LoVo (cell line): ENCODE measurements around the gene TNS3.

Experiments
- DNase-seq: peaks from one replicate; pipeline ENCODE4 v3.0.0-alpha.2; 2016; ENCODE audit warnings: low spot score

Gene TNS3

GRCh38 chr7:47424523-47424922, 157.4 kb downstream of the TNS3 start:
- no peak for DNase-seq

- no peak for DNase-seq
Observed at GRCh38 chr7:47423196-47423595, 158.7 kb downstream of the TNS3 start.

DNA sequence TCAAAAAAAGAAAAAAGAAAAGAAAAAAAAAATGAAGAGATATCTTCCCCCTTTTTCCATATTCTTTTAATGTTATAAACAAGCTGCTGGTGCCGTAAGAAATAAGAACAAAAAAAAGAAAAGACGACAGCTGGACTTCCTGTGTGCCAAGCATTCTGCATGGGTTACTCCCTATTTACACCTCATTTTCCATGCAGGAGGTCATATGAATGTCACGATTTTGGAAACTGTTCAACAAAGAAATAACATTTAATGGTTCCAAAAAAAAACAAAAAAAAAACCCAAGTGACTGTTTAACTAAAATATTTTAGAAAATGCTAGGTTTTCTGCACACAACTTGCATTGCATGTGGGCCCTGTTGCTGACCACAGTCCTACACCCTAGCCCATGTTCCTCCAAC, 159.3 kb downstream of the TNS3 start:
- no peak for DNase-seq

- DNase-seq, result no peak
Observed at GRCh38 chr7:47421456-47421855, 160.5 kb downstream of the TNS3 start.

GRCh38 chr7:47420122-47420780, 161.7 kb downstream of the TNS3 start:
- DNase-seq, result no peak

GRCh38 chr7:47419471-47419870, 162.4 kb downstream of the TNS3 start:
- DNase-seq, result no peak

GRCh38 chr7:47418601-47419309, 163.2 kb downstream of the TNS3 start:
- no peak for DNase-seq

DNA sequence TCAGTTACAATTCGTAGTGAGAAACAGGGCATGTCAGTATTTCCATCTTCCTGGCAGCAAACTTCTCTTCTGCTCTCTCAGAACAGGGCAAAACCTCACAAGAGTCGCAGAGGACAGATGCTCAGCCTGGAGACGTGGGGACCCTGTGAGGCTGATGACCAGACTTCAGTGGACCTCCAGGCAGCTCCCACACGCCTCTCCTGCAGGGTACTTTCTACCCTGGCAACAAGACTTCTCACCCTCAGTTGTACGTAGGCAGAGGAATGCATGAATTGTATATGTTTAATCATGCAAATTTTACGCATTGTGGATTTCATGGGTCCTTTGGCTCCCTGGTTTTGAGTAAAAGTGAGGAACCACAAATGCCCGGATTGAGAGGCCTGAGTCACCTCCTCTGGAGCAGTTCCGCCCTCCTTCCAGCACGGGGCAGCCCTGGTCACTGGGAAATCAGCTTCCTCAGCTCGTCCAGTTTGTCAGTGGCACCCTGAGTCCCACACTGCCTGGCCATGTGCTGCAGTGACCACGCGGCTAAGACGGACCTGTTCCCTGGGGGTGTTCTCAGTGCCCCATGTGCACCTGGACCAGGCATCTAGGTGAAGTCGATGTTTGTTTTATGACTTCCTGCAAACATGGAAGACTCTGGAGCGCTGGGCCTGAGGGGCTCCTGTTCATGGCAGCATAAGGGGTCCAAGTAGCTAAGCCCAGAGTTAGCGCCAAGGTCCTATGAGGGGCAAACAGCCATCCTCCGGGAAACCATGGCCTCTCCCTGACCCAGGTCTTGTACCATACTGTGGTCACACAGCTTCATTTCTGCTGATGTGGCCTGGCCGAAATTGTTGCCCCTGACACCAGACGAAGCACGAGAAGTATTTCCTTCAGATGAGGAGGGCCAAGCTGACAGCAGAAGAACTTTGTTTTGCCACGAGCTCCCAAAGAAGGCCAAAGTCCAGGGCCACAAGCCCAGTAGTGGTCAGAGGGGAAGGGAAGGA, 165.1 kb downstream of the TNS3 start:
- DNase-seq, result no peak

DNA sequence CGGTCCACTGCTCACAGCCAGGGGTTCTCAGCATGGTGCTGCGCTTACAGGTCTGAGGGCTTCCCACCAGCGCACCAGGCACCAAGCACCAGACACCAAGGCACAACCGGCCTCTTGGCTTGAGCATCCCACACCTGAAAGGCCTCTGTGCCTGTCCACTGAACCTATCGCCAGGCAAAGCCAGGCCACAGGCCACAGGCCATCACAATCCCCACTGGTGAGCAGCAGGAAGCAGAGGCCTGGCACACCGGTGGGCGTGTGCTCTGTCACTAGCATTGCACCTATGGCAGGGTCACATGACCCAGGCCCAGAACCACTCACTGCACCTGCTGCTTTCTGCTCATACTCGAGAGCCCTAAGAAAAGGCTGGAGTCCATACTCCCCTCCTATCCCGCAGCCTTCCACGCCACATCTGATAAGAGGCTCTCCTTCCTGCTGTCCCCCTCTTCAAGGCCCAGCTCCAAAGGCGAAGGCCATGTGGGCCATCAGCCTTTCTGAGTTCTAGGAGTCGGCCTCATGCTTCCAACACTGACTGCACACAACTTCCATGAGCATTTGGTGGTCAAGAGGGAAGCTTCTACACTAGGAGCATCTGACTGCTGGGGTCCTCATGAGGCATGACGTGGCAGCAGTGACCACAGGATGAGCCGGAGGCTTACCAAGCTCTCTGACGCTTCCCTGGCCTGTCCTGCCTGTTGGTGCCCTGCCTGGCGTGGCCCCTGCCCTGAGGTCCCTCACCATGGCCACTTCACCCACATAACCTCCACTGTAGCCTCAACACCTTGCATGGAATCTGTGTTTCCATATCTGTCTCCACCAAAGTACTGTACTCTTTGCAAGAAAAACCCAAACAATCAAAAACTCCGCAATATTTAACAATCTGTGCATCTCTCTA, 166.3 kb downstream of the TNS3 start:
- no peak for DNase-seq

DNA sequence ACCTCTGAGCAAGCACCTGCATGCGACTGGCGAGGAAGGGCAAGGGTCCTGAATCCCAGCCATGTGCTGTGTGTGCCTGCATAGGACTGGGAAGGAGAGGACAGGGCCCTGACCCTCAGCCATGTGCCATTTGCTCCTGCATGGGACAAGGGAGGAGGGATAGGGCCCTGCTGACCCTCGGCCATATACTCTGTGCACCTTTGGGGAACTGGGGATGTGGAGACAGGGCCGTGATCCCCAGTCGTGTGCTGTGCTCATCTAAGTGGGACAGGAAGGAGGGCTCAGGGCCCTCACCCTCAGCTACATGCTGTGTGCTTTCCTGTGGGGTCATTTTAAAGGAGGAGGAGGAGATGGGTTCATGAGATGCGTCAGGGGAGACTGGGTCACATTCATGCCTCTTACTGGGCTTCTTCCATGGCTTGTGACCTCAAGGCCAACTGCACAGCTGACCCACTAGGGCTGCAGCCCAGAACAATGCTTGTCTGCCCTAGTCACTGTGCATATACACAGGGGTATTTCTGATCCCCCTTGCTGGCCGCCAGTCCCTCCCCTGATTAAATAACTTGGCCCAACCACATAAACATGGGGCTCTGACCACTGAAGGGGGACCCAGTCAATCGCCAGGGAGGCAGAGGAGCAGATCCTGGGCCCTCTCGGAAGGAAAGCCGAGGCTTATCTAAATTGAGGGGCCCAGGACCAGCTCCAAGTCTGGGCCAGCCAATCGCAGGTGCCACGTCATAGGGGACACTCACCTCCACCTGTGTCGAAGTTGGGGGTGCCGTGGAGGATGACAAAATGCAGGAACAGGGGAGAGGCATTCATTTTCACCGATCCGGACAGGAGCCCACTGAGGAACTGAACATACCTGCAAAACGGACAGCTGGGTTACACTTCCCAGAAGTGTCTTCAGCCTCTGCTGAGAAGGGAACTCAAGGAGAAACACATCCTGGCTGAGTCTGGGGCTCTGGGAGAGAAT, 167.3 kb downstream of the TNS3 start:
- no peak for DNase-seq

DNA sequence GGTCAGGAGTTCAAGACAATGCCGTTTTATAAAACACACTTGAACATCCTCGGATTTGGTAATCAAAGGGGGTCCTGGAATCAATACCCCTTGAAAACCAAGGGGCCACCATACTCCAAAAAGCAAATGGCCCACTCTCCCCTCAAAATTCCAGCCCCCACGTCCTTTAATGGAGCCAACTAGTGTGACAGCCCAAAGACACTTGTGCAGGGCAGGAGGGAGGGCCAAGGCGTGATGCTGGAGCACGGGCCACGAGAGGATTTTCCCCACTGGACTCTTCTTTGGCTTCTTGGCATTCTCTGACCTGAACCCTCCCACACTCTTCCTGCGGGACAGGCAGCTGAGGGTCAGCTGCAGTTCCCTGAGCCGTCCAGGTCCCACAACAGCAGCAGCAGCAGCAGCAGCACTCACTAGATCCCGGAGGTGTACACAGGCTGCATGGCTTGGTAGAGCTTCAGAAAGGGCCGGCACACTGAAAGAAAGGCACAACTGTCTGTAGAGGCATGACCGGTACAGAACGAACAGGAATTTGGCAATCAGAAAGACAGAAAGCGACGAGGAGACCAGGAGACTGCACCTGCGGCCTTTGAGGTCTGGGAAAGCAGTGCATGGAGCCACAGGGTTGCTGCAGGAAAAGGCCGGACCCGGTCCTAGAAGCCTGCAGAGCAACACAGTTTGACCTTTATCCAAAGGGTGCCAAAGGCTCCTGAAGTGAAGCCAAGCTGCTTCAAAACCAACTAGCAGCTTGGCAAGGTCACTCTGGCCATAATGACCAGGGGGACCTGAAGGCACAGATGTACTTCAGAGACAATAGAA, 168.2 kb downstream of the TNS3 start:
- DNase-seq, result no peak

DNA sequence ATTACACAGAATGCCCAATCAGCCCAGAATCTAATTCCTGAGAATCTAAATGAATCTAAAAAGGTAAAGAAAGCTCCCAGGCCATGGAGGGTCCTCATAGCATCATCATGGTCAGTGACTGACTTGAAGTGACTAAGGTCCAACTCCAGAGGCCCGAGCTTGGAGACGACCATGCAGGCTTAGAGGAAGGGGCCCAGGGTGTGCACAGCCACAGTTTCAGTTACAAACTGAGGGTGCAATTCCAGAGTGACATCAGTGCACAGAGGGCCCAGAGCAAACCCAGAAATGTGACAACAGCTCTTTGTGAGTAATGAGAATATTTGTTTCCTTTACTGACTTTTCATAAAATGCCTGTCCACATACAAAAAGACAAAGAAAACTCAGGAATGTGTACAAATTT, 170.0 kb downstream of the TNS3 start:
- DNase-seq, result no peak

- DNase-seq, result no peak
Observed at GRCh38 chr7:47411281-47411869, 170.5 kb downstream of the TNS3 start.

DNA sequence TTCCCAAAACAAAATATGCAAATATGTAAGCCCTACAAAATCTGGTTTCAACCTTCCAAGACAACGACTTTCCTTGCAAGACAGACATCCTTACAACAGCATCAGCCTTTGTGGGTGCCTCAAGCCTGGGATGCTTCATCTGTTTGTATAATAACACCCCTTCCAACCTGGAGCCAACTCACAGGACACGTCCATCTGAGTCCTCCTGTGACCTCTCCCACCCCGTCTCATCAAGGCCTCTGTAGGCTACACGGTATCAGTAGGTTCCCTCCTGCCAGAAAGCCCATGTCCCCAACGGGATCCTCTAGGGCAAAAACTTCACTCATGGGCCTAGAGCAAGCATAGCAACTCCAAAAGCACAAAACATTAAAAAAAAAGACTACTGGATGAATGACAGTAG, 173.2 kb downstream of the TNS3 start:
- DNase-seq, result no peak

DNA sequence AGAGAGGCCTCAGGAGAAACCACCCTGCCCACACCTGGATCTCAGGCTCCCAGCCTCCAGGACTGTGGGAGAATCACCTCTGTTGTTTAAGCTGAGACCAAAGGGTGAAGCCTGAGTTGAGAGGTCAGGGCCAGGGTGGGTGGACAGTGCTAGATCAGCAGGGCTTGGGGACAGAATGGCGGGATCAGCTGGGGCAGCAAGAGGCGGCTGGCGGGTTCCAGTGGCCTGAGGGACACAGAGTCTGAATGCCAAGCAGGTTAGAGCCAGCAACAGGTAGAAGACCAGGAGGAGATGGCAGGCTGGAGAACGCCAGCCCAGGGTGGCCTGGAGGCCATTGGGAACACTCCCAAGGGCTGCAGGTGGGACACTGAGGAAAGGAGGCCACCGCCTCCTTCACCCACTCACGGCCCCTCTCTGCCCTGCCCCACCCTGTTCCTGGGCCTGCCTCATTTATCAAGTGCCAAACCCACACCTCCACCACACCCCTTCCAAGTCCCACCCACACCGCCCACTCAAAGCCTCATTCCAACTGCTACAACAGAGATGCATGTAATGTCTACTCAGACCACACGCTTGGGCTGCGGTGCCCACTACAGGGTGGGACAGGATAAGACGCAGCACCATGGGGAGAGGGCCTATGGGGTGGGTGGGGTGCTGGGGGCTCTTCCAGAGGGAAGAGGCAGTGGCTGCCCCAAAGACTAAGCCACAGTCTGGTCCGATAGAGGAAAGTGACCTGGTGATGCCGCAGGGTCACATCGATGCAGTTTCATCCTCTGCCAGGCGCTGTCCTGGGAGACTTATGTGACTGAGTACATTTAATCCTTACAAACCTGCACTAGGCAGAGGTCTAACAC, 173.9 kb downstream of the TNS3 start:
- no peak for DNase-seq

DNA sequence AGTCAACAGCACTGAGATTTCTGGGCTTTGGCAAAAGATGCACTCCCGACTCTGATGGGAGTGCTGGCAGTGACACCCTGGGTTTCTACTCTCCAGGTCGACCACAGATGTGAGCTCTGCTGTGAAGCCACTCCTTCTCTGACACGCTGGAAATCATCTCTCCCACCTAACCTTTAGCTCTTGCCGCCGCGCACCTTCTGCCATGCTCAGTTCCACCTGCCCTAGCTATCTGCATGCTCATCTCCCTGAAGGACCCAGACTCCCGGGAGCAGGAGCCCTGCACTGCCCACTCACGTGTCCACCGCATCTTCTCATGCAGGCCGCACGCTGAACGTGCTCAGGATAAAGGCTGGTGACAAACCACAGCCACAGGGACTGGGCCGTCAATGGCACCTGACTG, 174.8 kb downstream of the TNS3 start:
- no peak for DNase-seq

- DNase-seq, result no peak
Observed at GRCh38 chr7:47406801-47407129, 175.1 kb downstream of the TNS3 start.
